ENCODE measurements around the gene LIMA1. TPM values are rescaled to one million over a fixed set of nuclear protein-coding genes. Genes with fewer than 3 reads are reported as not detected.

The LIMA1 gene
- total RNA-seq, 4 donors from 2014 or later = 194 to 256 (median 228) TPM

DNA sequence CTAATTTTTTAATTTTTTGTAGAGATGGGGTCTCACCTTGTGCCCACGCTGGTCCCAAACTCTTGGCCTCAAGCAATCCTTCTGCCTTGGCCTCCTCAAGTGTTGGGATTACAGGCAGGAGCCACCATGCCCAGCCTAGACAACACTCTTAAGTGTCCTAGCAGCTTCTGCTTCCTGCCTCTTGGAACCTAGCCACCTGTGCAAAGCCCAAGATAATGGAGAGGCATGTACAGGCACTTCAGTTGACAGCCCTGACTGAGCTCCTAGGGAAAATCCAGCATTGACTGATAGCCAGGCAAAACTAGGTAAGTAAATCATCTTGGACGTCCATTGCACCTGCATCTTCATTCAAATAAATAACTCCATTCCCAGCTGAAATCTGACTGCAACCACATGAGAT is 155.8 kb downstream of the LIMA1 start:
- TF ChIP-seq, protein P1, sequence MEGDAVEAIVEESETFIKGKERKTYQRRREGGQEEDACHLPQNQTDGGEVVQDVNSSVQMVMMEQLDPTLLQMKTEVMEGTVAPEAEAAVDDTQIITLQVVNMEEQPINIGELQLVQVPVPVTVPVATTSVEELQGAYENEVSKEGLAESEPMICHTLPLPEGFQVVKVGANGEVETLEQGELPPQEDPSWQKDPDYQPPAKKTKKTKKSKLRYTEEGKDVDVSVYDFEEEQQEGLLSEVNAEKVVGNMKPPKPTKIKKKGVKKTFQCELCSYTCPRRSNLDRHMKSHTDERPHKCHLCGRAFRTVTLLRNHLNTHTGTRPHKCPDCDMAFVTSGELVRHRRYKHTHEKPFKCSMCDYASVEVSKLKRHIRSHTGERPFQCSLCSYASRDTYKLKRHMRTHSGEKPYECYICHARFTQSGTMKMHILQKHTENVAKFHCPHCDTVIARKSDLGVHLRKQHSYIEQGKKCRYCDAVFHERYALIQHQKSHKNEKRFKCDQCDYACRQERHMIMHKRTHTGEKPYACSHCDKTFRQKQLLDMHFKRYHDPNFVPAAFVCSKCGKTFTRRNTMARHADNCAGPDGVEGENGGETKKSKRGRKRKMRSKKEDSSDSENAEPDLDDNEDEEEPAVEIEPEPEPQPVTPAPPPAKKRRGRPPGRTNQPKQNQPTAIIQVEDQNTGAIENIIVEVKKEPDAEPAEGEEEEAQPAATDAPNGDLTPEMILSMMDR (IDR thresholded peaks at IDR 0.05; ENCODE audit: low read depth) = no peak

Small RNA genes lying within 50 kb of the gene (small RNA-seq; reads per million reads assigned to genes)
- not detected for gene MIR1293
- not detected for gene RNU6-1093P

Other genes starting within 250 kb of the LIMA1 start
- gene ASIC1, start 225.9 kb downstream of the LIMA1 start, total RNA-seq = 1 to 10 TPM in 2 of 4 donors, under 1 TPM in 2; 0.38 to 3.1 (median 1.0) TPM
- 10 to 100 TPM; 44.7 to 61.6 (median 46.5) TPM for gene SMARCD1, start 198.2 kb downstream of the LIMA1 start, total RNA-seq
- 1,000 to 10,000 TPM; 1,589 to 4,641 (median 3,196) TPM for gene GPD1, start 179.5 kb downstream of the LIMA1 start, total RNA-seq
- 100 to 1,000 TPM; 106 to 258 (median 118) TPM for gene COX14, start 171.3 kb downstream of the LIMA1 start, total RNA-seq
- gene CERS5, start 116.2 kb downstream of the LIMA1 start, total RNA-seq = 10 to 100 TPM; 20.9 to 33.7 (median 27.0) TPM
- not detected for gene FAM186A, start 113.1 kb upstream of the LIMA1 start, total RNA-seq
- gene LARP4, start 117.4 kb upstream of the LIMA1 start, total RNA-seq = 10 to 100 TPM; 22.2 to 99.5 (median 35.9) TPM
- gene DIP2B, start 221.5 kb upstream of the LIMA1 start, total RNA-seq = 10 to 100 TPM; 27.9 to 31.8 (median 29.8) TPM

Measured in subcutaneous adipose tissue (tissue), 4 donors.